GM12875 (cell line): ENCODE data around the gene C6orf141.

Experiments used
- H3K4me3 ChIP-seq: one replicate; pipeline ENCODE4 v1.5.1; 2011; ENCODE audit warnings: low read depth, low read length, control low read depth
- CTCF ChIP-seq: IDR thresholded peaks from 2 replicates; pipeline ENCODE4 v1.5.1; 2011; ENCODE audit warnings: low read depth, mild to moderate bottlenecking, control low read depth, inconsistent platforms, low read length, moderate library complexity, borderline replicate concordance; ENCODE audit not compliant: insufficient read depth

C6orf141 gene

GRCh38 chr6:49526598-49526997 lies 23.9 kb upstream of the C6orf141 start:
- TF ChIP-seq CTCF, result no peak
- no peak overlapping the region for H3K4me3 ChIP-seq

GRCh38 chr6:49527320-49527719 lies 23.1 kb upstream of the C6orf141 start:
- TF ChIP-seq CTCF, result no peak
- no peak overlapping the region for H3K4me3 ChIP-seq

GRCh38 chr6:49528571-49528970 lies 21.9 kb upstream of the C6orf141 start:
- TF ChIP-seq CTCF, result no peak
- H3K4me3 ChIP-seq, result no peak overlapping the region

- no peak overlapping the region for H3K4me3 ChIP-seq
- TF ChIP-seq CTCF, result no peak
These were observed 20.2 kb upstream of the C6orf141 start for GRCh38 chr6:49530141-49530776.

- TF ChIP-seq CTCF, result peak; percentile 41; the same call in 1 of the 2 replicates
- H3K4me3 ChIP-seq, result no peak overlapping the region
These were observed 18.5 kb upstream of the C6orf141 start for GRCh38 chr6:49531774-49532569.

- H3K4me3 ChIP-seq, result no peak overlapping the region
- no peak for TF ChIP-seq CTCF
These were observed 14.7 kb upstream of the C6orf141 start for GRCh38 chr6:49535795-49536194.

- TF ChIP-seq CTCF, result no peak
- H3K4me3 ChIP-seq, result no peak overlapping the region
These were observed 11.4 kb upstream of the C6orf141 start for GRCh38 chr6:49539102-49539501.
